Measurements from ENCODE around the gene SLC18A3.

GRCh38 chr10:49613165-49613881 is 3.2 kb downstream of the SLC18A3 start:
- TF ChIP-seq CTCF (IDR thresholded peaks at IDR 0.05 in 2 of 3, conservative IDR thresholded peaks at IDR 0.05 in 1 of 3; ENCODE audit: borderline replicate concordance in 1 of 3, insufficient read depth in 1 of 3, low read depth in 2 of 3, low read length in 2 of 3) (no peak), POLR2A (IDR thresholded peaks at IDR 0.05; ENCODE audit: borderline replicate concordance, extremely low read depth, insufficient read depth, insufficient read length) (no peak), EGR1 (IDR thresholded peaks at IDR 0.05; ENCODE audit: low read depth) (no peak), MAX (IDR thresholded peaks at IDR 0.05) (no peak), ELF1 (IDR thresholded peaks at IDR 0.05; ENCODE audit: borderline replicate concordance, low read depth) (no peak), POLR2AphosphoS5 (IDR thresholded peaks at IDR 0.05; ENCODE audit: low read depth, low read length) (no peak), EZH2 (IDR thresholded peaks at IDR 0.05) (no peak), TCF7L2 (IDR thresholded peaks at IDR 0.05; ENCODE audit: borderline replicate concordance, extremely low read depth, insufficient read depth, insufficient read length) (no peak), ZBTB33 (IDR thresholded peaks at IDR 0.05; ENCODE audit: extremely low read depth, insufficient replicate concordance, low read length) (no peak)

Measured in HCT116 (cell line).